H1 (cell line): ENCODE data around the gene MCM6. TPM values are rescaled to one million over a fixed set of nuclear protein-coding genes. Genes with fewer than 3 reads are reported as not detected.

ENCODE experiments used
- EGR1 ChIP-seq: IDR thresholded peaks from 2 replicates; pipeline ENCODE4 v1.6.1; 2011; ENCODE audit warnings: low read depth, low read length, borderline replicate concordance
- FOSL1 ChIP-seq: IDR thresholded peaks from 2 replicates; pipeline ENCODE4 v1.6.1; 2011; ENCODE audit warnings: mild to moderate bottlenecking, low read depth, low read length, moderate library complexity; ENCODE audit not compliant: insufficient read depth
- GABPA ChIP-seq: IDR thresholded peaks from 2 replicates; pipeline ENCODE4 v1.6.1; 2011; ENCODE audit warnings: mild to moderate bottlenecking, low read length, moderate library complexity, borderline replicate concordance; ENCODE audit not compliant: insufficient read depth
- KDM1A ChIP-seq: fragments of 200-600, 300-600 bp; sonication (generic); IDR thresholded peaks from 2 replicates; pipeline ENCODE4 v1.7.1; 2016; ENCODE audit warnings: mild to moderate bottlenecking, low read length, borderline replicate concordance
- SAP30 ChIP-seq: fragments of 300-600 bp; sonication (generic); IDR thresholded peaks from 2 replicates; pipeline ENCODE4 v1.7.1; 2012; ENCODE audit warnings: low read length, moderate library complexity, mild to moderate bottlenecking, inconsistent platforms; ENCODE audit not compliant: insufficient read depth, insufficient replicate concordance
- SP2 ChIP-seq: IDR thresholded peaks from 2 replicates; pipeline ENCODE4 v1.6.1; 2012; ENCODE audit warnings: mild to moderate bottlenecking, low read length, inconsistent platforms
- SUZ12 ChIP-seq: fragments of 200-600 bp; sonication (generic); IDR thresholded peaks from 2 replicates; pipeline ENCODE4 v1.6.1; 2012; ENCODE audit warnings: mild to moderate bottlenecking, inconsistent platforms, low read length, moderate library complexity, mixed read lengths
- ZNF274 ChIP-seq: IDR thresholded peaks from 2 replicates; pipeline ENCODE4 v1.7.0; 2012; ENCODE audit warnings: low read length, borderline replicate concordance; ENCODE audit errors: extremely low read depth
- polyA plus RNA-seq, 7 experiments: library from polyadenylated mRNA; depleted of rRNA in 3 of 7; stranded (reverse) in 5 of 7; unstranded in 2 of 7; fragments of >200 nt in 5 of 7; fragments of 200-250 nt in 2 of 7; gene quantifications; 1 replicate in 5 of 7; 2 replicates in 1 of 7; 4 replicates in 1 of 7; pipeline versions ENCODE4 v1.2.1 to v1.2.3, GENCODE V29; 2011 to 2013; ENCODE audit warnings: missing spikeins in 2 of 7, mixed read lengths in 2 of 7
- total RNA-seq: library from RNA; stranded (reverse); fragmentation: NEBNext Ultra II Directional; extraction: Animal tissue kit (Norgen Biotek cat#: 25700); gene quantifications from 2 replicates; pipeline ENCODE4 v1.2.1, GENCODE V29; 2021
- TF ChIP-seq, protein P1 (sequence below): fragments of 300-600 bp; sonication (generic); IDR thresholded peaks from 2 replicates; pipeline ENCODE4 v1.7.1; 2012; ENCODE audit warnings: low read length, moderate library complexity, mild to moderate bottlenecking, inconsistent platforms; ENCODE audit not compliant: insufficient replicate concordance
- TF ChIP-seq, protein P2 (sequence below): IDR thresholded peaks from 2 replicates; pipeline ENCODE4 v1.6.1; 2012; ENCODE audit warnings: inconsistent platforms
- TF ChIP-seq, protein P3 (sequence below): IDR thresholded peaks from 2 replicates; pipeline ENCODE4 v1.6.1; 2011; ENCODE audit warnings: low read depth, mild to moderate bottlenecking, low read length; ENCODE audit not compliant: insufficient read depth

The MCM6 gene
- total and polyA plus RNA-seq, 2 of the 8 experiments (the other 6 are each of a cell fraction or from before 2014, with no cell fraction given) = 60.2 to 134 TPM

DNA sequence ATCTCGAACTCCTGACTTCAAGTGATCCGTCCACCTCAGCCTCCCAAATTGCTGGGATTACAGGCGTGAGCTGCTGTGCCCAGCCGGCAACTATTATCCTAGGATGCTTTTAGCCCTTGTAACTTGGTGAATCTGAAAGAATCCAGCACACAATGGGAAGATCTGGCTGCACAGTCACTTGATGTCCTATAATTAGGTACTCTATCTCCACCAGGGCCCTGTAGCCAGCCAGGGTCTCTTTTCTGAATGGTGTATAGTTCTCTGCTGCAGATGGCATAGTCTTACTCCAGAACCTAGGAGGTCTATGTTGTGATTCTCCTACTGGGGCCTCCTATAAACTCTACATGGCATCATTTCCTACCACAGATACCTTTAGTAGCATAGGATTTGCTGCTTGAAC lies 13.9 kb upstream of the MCM6 start (continued):
- TF ChIP-seq, protein P1, sequence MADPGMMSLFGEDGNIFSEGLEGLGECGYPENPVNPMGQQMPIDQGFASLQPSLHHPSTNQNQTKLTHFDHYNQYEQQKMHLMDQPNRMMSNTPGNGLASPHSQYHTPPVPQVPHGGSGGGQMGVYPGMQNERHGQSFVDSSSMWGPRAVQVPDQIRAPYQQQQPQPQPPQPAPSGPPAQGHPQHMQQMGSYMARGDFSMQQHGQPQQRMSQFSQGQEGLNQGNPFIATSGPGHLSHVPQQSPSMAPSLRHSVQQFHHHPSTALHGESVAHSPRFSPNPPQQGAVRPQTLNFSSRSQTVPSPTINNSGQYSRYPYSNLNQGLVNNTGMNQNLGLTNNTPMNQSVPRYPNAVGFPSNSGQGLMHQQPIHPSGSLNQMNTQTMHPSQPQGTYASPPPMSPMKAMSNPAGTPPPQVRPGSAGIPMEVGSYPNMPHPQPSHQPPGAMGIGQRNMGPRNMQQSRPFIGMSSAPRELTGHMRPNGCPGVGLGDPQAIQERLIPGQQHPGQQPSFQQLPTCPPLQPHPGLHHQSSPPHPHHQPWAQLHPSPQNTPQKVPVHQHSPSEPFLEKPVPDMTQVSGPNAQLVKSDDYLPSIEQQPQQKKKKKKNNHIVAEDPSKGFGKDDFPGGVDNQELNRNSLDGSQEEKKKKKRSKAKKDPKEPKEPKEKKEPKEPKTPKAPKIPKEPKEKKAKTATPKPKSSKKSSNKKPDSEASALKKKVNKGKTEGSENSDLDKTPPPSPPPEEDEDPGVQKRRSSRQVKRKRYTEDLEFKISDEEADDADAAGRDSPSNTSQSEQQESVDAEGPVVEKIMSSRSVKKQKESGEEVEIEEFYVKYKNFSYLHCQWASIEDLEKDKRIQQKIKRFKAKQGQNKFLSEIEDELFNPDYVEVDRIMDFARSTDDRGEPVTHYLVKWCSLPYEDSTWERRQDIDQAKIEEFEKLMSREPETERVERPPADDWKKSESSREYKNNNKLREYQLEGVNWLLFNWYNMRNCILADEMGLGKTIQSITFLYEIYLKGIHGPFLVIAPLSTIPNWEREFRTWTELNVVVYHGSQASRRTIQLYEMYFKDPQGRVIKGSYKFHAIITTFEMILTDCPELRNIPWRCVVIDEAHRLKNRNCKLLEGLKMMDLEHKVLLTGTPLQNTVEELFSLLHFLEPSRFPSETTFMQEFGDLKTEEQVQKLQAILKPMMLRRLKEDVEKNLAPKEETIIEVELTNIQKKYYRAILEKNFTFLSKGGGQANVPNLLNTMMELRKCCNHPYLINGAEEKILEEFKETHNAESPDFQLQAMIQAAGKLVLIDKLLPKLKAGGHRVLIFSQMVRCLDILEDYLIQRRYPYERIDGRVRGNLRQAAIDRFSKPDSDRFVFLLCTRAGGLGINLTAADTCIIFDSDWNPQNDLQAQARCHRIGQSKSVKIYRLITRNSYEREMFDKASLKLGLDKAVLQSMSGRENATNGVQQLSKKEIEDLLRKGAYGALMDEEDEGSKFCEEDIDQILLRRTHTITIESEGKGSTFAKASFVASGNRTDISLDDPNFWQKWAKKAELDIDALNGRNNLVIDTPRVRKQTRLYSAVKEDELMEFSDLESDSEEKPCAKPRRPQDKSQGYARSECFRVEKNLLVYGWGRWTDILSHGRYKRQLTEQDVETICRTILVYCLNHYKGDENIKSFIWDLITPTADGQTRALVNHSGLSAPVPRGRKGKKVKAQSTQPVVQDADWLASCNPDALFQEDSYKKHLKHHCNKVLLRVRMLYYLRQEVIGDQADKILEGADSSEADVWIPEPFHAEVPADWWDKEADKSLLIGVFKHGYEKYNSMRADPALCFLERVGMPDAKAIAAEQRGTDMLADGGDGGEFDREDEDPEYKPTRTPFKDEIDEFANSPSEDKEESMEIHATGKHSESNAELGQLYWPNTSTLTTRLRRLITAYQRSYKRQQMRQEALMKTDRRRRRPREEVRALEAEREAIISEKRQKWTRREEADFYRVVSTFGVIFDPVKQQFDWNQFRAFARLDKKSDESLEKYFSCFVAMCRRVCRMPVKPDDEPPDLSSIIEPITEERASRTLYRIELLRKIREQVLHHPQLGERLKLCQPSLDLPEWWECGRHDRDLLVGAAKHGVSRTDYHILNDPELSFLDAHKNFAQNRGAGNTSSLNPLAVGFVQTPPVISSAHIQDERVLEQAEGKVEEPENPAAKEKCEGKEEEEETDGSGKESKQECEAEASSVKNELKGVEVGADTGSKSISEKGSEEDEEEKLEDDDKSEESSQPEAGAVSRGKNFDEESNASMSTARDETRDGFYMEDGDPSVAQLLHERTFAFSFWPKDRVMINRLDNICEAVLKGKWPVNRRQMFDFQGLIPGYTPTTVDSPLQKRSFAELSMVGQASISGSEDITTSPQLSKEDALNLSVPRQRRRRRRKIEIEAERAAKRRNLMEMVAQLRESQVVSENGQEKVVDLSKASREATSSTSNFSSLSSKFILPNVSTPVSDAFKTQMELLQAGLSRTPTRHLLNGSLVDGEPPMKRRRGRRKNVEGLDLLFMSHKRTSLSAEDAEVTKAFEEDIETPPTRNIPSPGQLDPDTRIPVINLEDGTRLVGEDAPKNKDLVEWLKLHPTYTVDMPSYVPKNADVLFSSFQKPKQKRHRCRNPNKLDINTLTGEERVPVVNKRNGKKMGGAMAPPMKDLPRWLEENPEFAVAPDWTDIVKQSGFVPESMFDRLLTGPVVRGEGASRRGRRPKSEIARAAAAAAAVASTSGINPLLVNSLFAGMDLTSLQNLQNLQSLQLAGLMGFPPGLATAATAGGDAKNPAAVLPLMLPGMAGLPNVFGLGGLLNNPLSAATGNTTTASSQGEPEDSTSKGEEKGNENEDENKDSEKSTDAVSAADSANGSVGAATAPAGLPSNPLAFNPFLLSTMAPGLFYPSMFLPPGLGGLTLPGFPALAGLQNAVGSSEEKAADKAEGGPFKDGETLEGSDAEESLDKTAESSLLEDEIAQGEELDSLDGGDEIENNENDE = no peak
- TF ChIP-seq KDM1A (no peak), FOSL1 (no peak), SAP30 (no peak), EGR1 (no peak), SUZ12 (no peak), ZNF274 (no peak), GABPA (no peak), SP2 (no peak)
- TF ChIP-seq, protein P2, sequence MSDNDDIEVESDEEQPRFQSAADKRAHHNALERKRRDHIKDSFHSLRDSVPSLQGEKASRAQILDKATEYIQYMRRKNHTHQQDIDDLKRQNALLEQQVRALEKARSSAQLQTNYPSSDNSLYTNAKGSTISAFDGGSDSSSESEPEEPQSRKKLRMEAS = no peak
- TF ChIP-seq, protein P3, sequence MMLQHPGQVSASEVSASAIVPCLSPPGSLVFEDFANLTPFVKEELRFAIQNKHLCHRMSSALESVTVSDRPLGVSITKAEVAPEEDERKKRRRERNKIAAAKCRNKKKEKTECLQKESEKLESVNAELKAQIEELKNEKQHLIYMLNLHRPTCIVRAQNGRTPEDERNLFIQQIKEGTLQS = no peak
